Endodermal cell (in vitro differentiated cells): ENCODE data around the gene LETMD1. TPM values are rescaled to one million over a fixed set of nuclear protein-coding genes. Genes with fewer than 3 reads are reported as not detected.

Source experiments
- DNase-seq: peaks from one replicate; pipeline ENCODE4 v3.0.0-alpha.2; 2017
- H3K27ac ChIP-seq: 2 replicates; pipeline ENCODE4 v1.5.1; 2013; ENCODE audit warnings: mild to moderate bottlenecking, low read depth, low read length, moderate library complexity
- H3K27me3 ChIP-seq: 2 replicates; pipeline ENCODE4 v1.6.1; 2013; ENCODE audit warnings: mild to moderate bottlenecking, low read length, moderate library complexity; ENCODE audit not compliant: insufficient read depth, control insufficient read depth, poor library complexity, severe bottlenecking
- H3K36me3 ChIP-seq: 2 replicates; pipeline ENCODE4 v1.7.0; 2013; ENCODE audit warnings: mild to moderate bottlenecking, low read length, moderate library complexity; ENCODE audit not compliant: control insufficient read depth, insufficient read depth
- H3K4me1 ChIP-seq: one replicate; pipeline ENCODE4 v1.7.0; 2013; ENCODE audit warnings: low read length; ENCODE audit not compliant: control insufficient read depth, insufficient read depth
- H3K4me3 ChIP-seq: 2 replicates; pipeline ENCODE4 v1.5.1; 2013; ENCODE audit warnings: mild to moderate bottlenecking, low read length, moderate library complexity
- H3K9ac ChIP-seq: 2 replicates; pipeline ENCODE4 v1.6.1; 2013; ENCODE audit warnings: mild to moderate bottlenecking, low read length, moderate library complexity; ENCODE audit not compliant: poor library complexity, severe bottlenecking; ENCODE audit errors: extremely low read depth
- H3K9me3 ChIP-seq: 2 replicates; pipeline ENCODE4 v1.6.1; 2013; ENCODE audit warnings: mild to moderate bottlenecking, low read length, moderate library complexity; ENCODE audit not compliant: control insufficient read depth
- H3K27ac Mint-ChIP-seq: 2 replicates; pipeline ENCODE4 v1.8.0; 2020; ENCODE audit warnings: mixed read lengths
- H3K27me3 Mint-ChIP-seq: 2 replicates; pipeline ENCODE4 v1.8.0; 2021; ENCODE audit warnings: mild to moderate bottlenecking, mixed read lengths; ENCODE audit not compliant: insufficient read depth
- H3K36me3 Mint-ChIP-seq: 2 replicates; pipeline ENCODE4 v1.8.0; 2020; ENCODE audit warnings: low read depth, mixed read lengths
- H3K4me1 Mint-ChIP-seq: 2 replicates; pipeline ENCODE4 v1.8.0; 2020; ENCODE audit warnings: mixed read lengths
- H3K4me3 Mint-ChIP-seq: 2 replicates; pipeline ENCODE4 v1.8.0; 2020; ENCODE audit warnings: mild to moderate bottlenecking, moderate library complexity, mixed read lengths
- H3K9me3 Mint-ChIP-seq: 2 replicates; pipeline ENCODE4 v1.8.0; 2020; ENCODE audit warnings: mild to moderate bottlenecking, mixed read lengths
- WGBS, 2 experiments: methylation state at CpG; one replicate each; pipeline versions ENCODE4 v1.1.5 to v1.1.7; 2013; ENCODE audit warnings: missing lambda C conversion rate in 2 of 2, mixed read lengths in 1 of 2; ENCODE audit not compliant: insufficient coverage in 1 of 2, insufficient read length in 1 of 2; 5-methylcytosine and 5-hydroxymethylcytosine counted together
- total RNA-seq, 2 donors: library from RNA; stranded (reverse); fragmentation: NEBNext Ultra II Directional in 1 of 2; extraction: Animal tissue kit (Norgen Biotek cat#: 25700) in 1 of 2; gene quantifications; 2 replicates in 1 of 2; 3 replicates in 1 of 2; pipeline ENCODE4 v1.2.1, GENCODE V29; 2021
- TF ChIP-seq, protein P1 (sequence below): fragments of 200-600 bp; sonication (generic); conservative IDR thresholded peaks from 2 replicates; pipeline ENCODE4 v1.5.0; 2021; ENCODE audit warnings: antibody characterized with exemption, mild to moderate bottlenecking

LETMD1 gene
- total RNA-seq, 2 donors from 2014 or later: 34.8 to 40.2 TPM

DNA sequence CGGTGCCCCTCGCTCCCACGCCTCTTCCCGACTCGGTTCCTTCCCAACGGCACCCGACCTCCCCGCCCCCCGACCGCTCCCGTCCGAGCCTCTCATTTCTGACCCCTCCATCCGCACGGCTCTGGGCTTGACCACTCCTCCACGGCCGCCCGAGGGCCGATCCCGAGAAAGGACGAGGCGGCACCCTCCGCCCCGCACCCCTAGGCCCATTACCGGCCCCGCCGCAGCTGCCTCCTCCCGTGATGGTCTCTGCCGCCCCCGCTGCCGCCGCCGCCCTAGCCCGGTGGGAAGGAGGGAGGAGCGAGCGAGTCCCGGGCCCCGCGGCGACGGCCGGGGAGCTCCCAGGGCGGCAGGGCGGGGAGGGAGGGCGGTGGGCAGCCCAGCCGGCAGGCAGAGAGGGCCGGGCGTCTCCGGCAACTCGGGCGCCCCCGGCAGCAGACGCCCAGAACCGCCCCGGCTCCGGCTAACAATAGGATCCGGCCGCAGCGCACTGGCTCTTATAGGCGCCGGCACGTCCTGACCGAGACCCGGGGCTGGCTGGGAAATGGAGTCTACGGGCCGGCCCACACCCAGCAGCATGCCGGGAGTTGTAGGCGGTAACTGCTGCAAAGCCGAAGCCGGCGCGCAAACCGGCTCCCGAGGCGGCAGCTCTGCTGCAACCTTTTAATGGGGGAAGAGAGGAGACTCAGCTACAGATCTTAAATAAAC is 35.2 kb downstream of the LETMD1 start, which contains the start of gene CSRNP2:
TSS of gene CSRNP2 (minus strand) at position 471 of the 708 bp plus-strand sequence. CDS start 7,035 bp downstream, outside the sequence.
- H3K27me3 Mint-ChIP-seq: no peaks in the 10 kb centered on the region
- H3K4me1 ChIP-seq: no peaks in the 10 kb centered on the region
- H3K27ac Mint-ChIP-seq: peak within 1 kb of the TSS; percentile 98
- peaks cover 22% of the 10 kb centered on the region for H3K36me3 Mint-ChIP-seq
- TF ChIP-seq, protein P1, sequence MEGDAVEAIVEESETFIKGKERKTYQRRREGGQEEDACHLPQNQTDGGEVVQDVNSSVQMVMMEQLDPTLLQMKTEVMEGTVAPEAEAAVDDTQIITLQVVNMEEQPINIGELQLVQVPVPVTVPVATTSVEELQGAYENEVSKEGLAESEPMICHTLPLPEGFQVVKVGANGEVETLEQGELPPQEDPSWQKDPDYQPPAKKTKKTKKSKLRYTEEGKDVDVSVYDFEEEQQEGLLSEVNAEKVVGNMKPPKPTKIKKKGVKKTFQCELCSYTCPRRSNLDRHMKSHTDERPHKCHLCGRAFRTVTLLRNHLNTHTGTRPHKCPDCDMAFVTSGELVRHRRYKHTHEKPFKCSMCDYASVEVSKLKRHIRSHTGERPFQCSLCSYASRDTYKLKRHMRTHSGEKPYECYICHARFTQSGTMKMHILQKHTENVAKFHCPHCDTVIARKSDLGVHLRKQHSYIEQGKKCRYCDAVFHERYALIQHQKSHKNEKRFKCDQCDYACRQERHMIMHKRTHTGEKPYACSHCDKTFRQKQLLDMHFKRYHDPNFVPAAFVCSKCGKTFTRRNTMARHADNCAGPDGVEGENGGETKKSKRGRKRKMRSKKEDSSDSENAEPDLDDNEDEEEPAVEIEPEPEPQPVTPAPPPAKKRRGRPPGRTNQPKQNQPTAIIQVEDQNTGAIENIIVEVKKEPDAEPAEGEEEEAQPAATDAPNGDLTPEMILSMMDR: peak; percentile 27
- no peaks in the 10 kb centered on the region for H3K9me3 Mint-ChIP-seq
- no peaks in the 10 kb centered on the region for H3K9me3 ChIP-seq
- H3K4me3 Mint-ChIP-seq: peak within 1 kb of the TSS; percentile 100
- peak within 1 kb of the TSS; percentile 83 for H3K9ac ChIP-seq
- DNase-seq: peak; percentile 100
- peak within 1 kb of the TSS; percentile 94 for H3K27ac ChIP-seq
- peak within 1 kb of the TSS; percentile 89 for H3K4me3 ChIP-seq
- WGBS, 2 experiments: 0% methylated on average over 25 to 74 of the region's 74 CpGs
- no peaks in the 10 kb centered on the region for H3K27me3 ChIP-seq
- no peaks in the 10 kb centered on the region for H3K36me3 ChIP-seq
- peaks cover 19% of the 10 kb centered on the region for H3K4me1 Mint-ChIP-seq

DNA sequence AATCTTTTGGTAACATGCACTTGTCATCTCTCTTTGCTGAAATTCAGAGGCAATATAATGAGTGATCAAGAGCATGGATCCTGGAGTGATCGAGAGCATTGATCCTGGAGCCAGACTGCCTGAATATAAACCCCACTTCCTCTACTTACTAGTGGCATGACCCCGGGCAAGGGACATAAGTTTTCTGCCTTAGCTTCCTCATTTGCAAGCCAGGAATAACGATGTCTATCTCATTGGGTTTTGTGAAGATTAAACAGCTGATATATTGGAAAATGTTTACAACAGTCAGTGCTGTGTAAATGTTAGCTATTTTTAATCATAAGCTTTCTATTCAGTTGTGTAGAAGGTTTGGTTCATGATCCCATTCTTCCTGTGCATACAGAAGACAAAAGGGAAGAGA is 37.6 kb downstream of the LETMD1 start:
- no peak for DNase-seq
- H3K4me3 Mint-ChIP-seq: no peak overlapping the region
- peaks cover 15% of the 10 kb centered on the region for H3K36me3 Mint-ChIP-seq
- no peaks in the 10 kb centered on the region for H3K9me3 Mint-ChIP-seq
- H3K9me3 ChIP-seq: no peaks in the 10 kb centered on the region
- H3K27me3 ChIP-seq: no peaks in the 10 kb centered on the region
- H3K4me1 ChIP-seq: no peaks in the 10 kb centered on the region
- H3K27ac ChIP-seq: no peak overlapping the region
- no peak overlapping the region for H3K4me3 ChIP-seq
- WGBS, 2 experiments: 83 to 88% methylated on average over 1 to 3 of the region's 3 CpGs
- TF ChIP-seq, protein P1: no peak
- H3K4me1 Mint-ChIP-seq: peaks cover 19% of the 10 kb centered on the region
- no peaks in the 10 kb centered on the region for H3K27me3 Mint-ChIP-seq
- H3K36me3 ChIP-seq: no peaks in the 10 kb centered on the region
- H3K27ac Mint-ChIP-seq: no peak overlapping the region
- no peak overlapping the region for H3K9ac ChIP-seq

DNA sequence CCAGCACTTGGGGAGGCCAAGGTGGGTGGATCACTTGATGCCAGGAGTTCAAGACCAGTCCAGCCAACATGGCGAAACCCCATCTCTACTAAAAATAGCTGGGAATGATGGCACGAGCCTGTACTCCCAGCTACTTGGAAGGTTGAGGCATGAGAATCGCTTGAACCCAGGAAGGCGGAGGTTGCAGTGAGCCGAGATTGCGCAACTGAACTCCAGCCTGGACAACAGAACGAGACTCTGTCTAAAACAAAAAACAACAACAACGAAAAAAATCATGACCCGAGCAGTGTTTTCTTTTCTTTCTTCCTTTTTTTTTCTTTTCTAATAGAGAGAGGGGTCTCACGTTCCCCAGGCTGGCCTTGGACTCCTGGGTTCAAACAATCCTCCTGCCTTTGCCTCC is 38.8 kb downstream of the LETMD1 start:
- Mint-ChIP-seq H3K27me3 (no peaks in the 10 kb centered on the region), H3K36me3 (peaks cover 19% of the 10 kb centered on the region), H3K27ac (no peak overlapping the region), H3K4me1 (peaks cover 11% of the 10 kb centered on the region), H3K4me3 (no peak overlapping the region), H3K9me3 (no peaks in the 10 kb centered on the region)
- Histone ChIP-seq H3K27me3 (no peaks in the 10 kb centered on the region), H3K4me1 (no peaks in the 10 kb centered on the region), H3K9ac (no peak overlapping the region), H3K36me3 (no peaks in the 10 kb centered on the region), H3K4me3 (no peak overlapping the region), H3K27ac (no peak overlapping the region), H3K9me3 (no peaks in the 10 kb centered on the region)
- 93 to 96% methylated on average over 9 to 10 of the region's 10 CpGs for WGBS, 2 experiments
- TF ChIP-seq, protein P1: no peak
- DNase-seq: no peak
